PC-9 (cell line): Measurements from ENCODE around the gene TREX2. TPM values are rescaled to one million over a fixed set of nuclear protein-coding genes. Genes with fewer than 3 reads are reported as not detected.

Source experiments
- BruUV-seq: library from RNA; stranded (reverse); fragments of 400-500 nt; replicated peaks from 2 replicates; lab custom pipeline; 2021; lab: Mats Ljungman, UMichigan
- CTCF ChIA-PET: fragments of 300-600 bp; sonication (Branson Sonifier 250); formaldehyde crosslinking; loops from one replicate; lab custom pipeline; 2022; ENCODE audit warnings: antibody characterized with exemption; lab: Charles Lee
- POLR2A ChIA-PET: fragments of 300-600 bp; sonication (Branson Sonifier 250); formaldehyde crosslinking; loops from one replicate; lab custom pipeline; 2022; ENCODE audit warnings: antibody characterized with exemption; ENCODE audit not compliant: unreplicated experiment; lab: Charles Lee
- DNase-seq, 2 experiments: peaks; one replicate each; pipeline versions ENCODE4 v3.0.0 to v3.0.0-alpha.2; 2015 to 2022; ENCODE audit warnings: mixed read lengths in 1 of 2
- H2AFZ ChIP-seq: fragments of 200-600 bp; sonication (generic); 2 replicates; pipeline ENCODE4 v1.8.1; 2017; ENCODE audit warnings: antibody characterized with exemption
- H3F3A ChIP-seq: fragments of 200-600 bp; sonication (generic); 2 replicates; pipeline ENCODE4 v1.8.1; 2017; ENCODE audit warnings: antibody characterized with exemption, mild to moderate bottlenecking, low read depth; ENCODE audit not compliant: insufficient read depth
- H3K27ac ChIP-seq: fragments of 200-600 bp; sonication (generic); 2 replicates; pipeline ENCODE4 v1.6.1; 2016; ENCODE audit warnings: mixed run types
- H3K27me3 ChIP-seq: fragments of 200-600 bp; sonication (generic); 2 replicates; pipeline ENCODE4 v1.6.1; 2016; ENCODE audit warnings: low read depth, mixed run types; ENCODE audit not compliant: insufficient read depth
- H3K36me3 ChIP-seq: fragments of 200-600 bp; sonication (generic); 2 replicates; pipeline ENCODE4 v1.6.1; 2016; ENCODE audit warnings: low read depth, mixed run types
- H3K4me1 ChIP-seq: fragments of 200-600 bp; sonication (generic); replicated peaks from 2 replicates; pipeline ENCODE4 v1.6.1; 2016; ENCODE audit warnings: mixed run types; ENCODE audit not compliant: insufficient read depth
- H3K4me2 ChIP-seq: fragments of 200-600 bp; sonication (generic); 2 replicates; pipeline ENCODE4 v1.6.1; 2017; ENCODE audit warnings: mixed run types
- H3K4me3 ChIP-seq: fragments of 200-600 bp; sonication (generic); 2 replicates; pipeline ENCODE4 v1.6.1; 2016; ENCODE audit warnings: mixed run types
- H3K79me2 ChIP-seq: fragments of 200-600 bp; sonication (generic); 2 replicates; pipeline ENCODE4 v1.6.1; 2017; ENCODE audit warnings: low read depth, mixed run types
- H3K9me2 ChIP-seq: fragments of 200-600 bp; sonication (generic); 2 replicates; pipeline ENCODE4 v1.8.1; 2017; ENCODE audit warnings: mild to moderate bottlenecking; ENCODE audit not compliant: insufficient read depth
- H3K9me3 ChIP-seq: fragments of 200-600 bp; sonication (generic); 2 replicates; pipeline ENCODE4 v1.8.1; 2016; ENCODE audit warnings: low read depth; ENCODE audit not compliant: insufficient read depth
- H4K20me1 ChIP-seq: fragments of 200-600 bp; sonication (generic); 2 replicates; pipeline ENCODE4 v1.8.1; 2017; ENCODE audit not compliant: insufficient read depth
- CTCF ChIP-seq: fragments of 200-600 bp; sonication (generic); conservative IDR thresholded peaks from 2 replicates; pipeline ENCODE4 v1.6.1; 2017; ENCODE audit warnings: mixed run types, antibody characterized with exemption, mild to moderate bottlenecking, moderate library complexity
- EZH2 ChIP-seq: fragments of 200-600 bp; sonication (generic); IDR thresholded peaks from 2 replicates; pipeline ENCODE4 v1.8.0; 2017; ENCODE audit warnings: antibody characterized with exemption, low read depth
- intact Hi-C: fragments of 100-400 bp; cut with micrococcal nuclease; formaldehyde crosslinking; loops from one replicate; pipeline ENCODE4 v1.10.0; 2022; ENCODE audit not compliant: unreplicated experiment
- total RNA-seq: library from RNA; stranded (reverse); gene quantifications from 2 replicates; pipeline ENCODE4 v1.2.3, GENCODE V29; 2021

Gene TREX2
- total RNA-seq, 1 experiment from 2014 or later = 2.3 TPM

DNA sequence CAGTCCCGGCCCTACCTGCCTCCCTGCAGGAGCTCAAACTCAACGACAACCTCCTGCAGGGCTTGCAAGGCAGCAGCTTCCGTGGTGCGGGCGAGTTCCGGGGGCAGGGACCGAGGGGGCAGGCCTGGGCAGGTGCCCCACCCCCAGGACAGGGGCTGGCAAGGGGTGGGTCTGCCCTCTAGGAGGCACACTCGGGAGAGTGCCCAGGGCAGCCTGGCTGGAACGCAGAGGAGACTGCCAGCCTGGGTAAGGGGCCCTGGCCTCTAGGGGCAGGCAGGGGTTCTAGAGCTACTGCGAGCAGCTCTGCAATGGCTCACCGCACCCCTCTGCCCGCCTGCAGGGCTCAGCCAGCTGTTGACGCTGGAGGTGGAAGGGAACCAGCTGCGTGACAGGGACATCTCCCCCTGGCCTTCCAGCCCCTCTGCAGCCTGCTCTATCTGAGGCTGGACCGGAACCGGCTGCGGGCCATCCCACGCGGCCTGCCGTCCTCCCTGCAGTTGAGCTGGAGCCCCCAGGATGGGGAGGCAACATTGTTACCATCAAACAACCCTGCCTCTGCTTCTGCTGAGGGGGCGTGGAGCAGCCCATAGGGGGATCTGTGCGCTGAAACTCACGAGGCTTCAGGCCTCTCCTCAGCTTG lies 36.6 kb upstream of the TREX2 start:
- H3K27me3 ChIP-seq = peaks cover 14% of the 10 kb centered on the region; the same call in 1 of the 2 replicates
- H3K4me2 ChIP-seq = no peak overlapping the region
- H4K20me1 ChIP-seq = no peaks in the 10 kb centered on the region
- no peaks in the 10 kb centered on the region for H3K9me3 ChIP-seq
- H3K4me3 ChIP-seq = no peak overlapping the region
- no peaks in the 10 kb centered on the region for H3K9me2 ChIP-seq
- H3K4me1 ChIP-seq = no peaks in the 10 kb centered on the region
- H3K79me2 ChIP-seq = no peaks in the 10 kb centered on the region
- intact Hi-C loops = no loop called here
- no peak for TF ChIP-seq EZH2
- TF ChIP-seq CTCF = no peak
- no peak overlapping the region for H3K27ac ChIP-seq
- no peaks in the 10 kb centered on the region for H3F3A ChIP-seq
- no TSS peak for BruUV-seq
- ChIA-PET CTCF (no interaction called here), POLR2A (no interaction called here)
- DNase-seq = no peak
- no peaks in the 10 kb centered on the region for H3K36me3 ChIP-seq
- H2AFZ ChIP-seq = no peak overlapping the region

DNA sequence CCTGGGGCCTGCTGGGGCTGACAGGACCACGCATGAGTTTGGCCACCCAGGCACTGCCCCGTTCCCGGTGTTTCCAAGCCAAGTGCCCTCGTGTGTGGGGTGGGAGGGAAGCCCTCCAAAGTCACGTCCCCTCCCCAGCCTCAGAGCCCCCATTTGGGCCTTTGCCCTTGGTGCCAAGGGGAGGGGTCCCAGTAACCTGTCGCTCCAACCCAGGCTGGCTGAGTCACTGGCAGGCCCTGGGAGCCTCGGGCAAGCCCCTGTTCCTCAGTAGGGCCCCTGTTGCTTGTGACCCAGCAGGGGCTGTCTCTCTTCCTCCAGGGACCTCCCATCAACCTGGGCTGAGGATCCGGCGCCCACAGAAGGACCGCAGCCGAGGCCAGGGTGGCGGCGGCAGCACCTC lies 35.2 kb upstream of the TREX2 start:
- Histone ChIP-seq H3K9me2 (no peaks in the 10 kb centered on the region), H3F3A (no peaks in the 10 kb centered on the region), H3K4me1 (no peaks in the 10 kb centered on the region), H3K27ac (no peak overlapping the region), H4K20me1 (no peaks in the 10 kb centered on the region), H3K27me3 (peaks cover 20% of the 10 kb centered on the region), H3K9me3 (no peaks in the 10 kb centered on the region), H3K79me2 (no peaks in the 10 kb centered on the region), H3K4me2 (no peak overlapping the region), H2AFZ (no peak overlapping the region), H3K36me3 (no peaks in the 10 kb centered on the region), H3K4me3 (no peak overlapping the region)
- ChIA-PET CTCF (no interaction called here), POLR2A (no interaction called here)
- DNase-seq = no peak
- no TSS peak for BruUV-seq
- intact Hi-C loops = no loop called here
- no peak for TF ChIP-seq EZH2
- TF ChIP-seq CTCF = no peak

DNA sequence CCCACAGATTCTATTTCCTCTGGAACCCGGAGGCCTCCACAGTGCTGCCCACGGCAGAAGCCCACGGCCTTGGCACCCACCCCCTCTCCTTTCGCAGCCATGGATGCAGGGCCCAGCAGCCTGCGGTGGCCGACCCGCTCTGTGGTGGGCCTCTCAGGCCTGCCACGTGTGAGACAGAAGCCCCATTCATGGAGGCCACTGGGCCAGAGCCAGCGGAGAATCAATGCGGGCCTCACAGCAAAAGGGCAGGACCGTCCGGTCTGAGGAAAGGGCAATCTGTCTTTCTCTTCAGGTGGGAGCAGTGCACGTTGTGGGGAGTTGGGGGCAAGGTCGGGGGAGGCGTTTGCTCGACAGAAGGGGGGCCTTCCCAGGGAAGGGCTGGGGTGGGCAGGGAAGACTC lies 32.9 kb upstream of the TREX2 start:
- H3K4me2 ChIP-seq = no peak overlapping the region
- H3K27me3 ChIP-seq = peaks cover 22% of the 10 kb centered on the region; the same call in 1 of the 2 replicates
- H3K79me2 ChIP-seq = no peaks in the 10 kb centered on the region
- H3F3A ChIP-seq = no peaks in the 10 kb centered on the region
- CTCF ChIA-PET = no interaction called here
- TF ChIP-seq EZH2 (no peak), CTCF (no peak)
- H3K27ac ChIP-seq = no peak overlapping the region
- H3K36me3 ChIP-seq = no peaks in the 10 kb centered on the region
- POLR2A ChIA-PET = no interaction called here
- no peak overlapping the region for H3K4me3 ChIP-seq
- H3K9me2 ChIP-seq = no peaks in the 10 kb centered on the region
- H2AFZ ChIP-seq = no peak overlapping the region
- DNase-seq = no peak
- H3K9me3 ChIP-seq = no peaks in the 10 kb centered on the region
- no TSS peak for BruUV-seq
- no peaks in the 10 kb centered on the region for H4K20me1 ChIP-seq
- intact Hi-C loops = no loop called here
- H3K4me1 ChIP-seq = no peaks in the 10 kb centered on the region
